K562 (cell line): ENCODE results near the gene ELOVL1. TPM values are rescaled to one million over a fixed set of nuclear protein-coding genes. Genes with fewer than 3 reads are reported as not detected.

ENCODE experiments used
- ADNP ChIP-seq: fragments of 200-800 bp; sonication (Bioruptor generic); IDR thresholded peaks from 2 replicates; pipeline ENCODE4 v1.6.1; 2016; ENCODE audit warnings: missing genetic modification characterization, missing compliant biosample characterization
- BHLHE40 ChIP-seq: IDR thresholded peaks from 2 replicates; pipeline ENCODE4 v1.6.1; 2011; ENCODE audit warnings: low read length, improper control_type of control experiment
- ILK ChIP-seq: fragments of 450-650 bp; IDR thresholded peaks from 2 replicates; pipeline ENCODE4 v1.6.1; 2016; ENCODE audit warnings: missing genetic modification characterization, low read depth, mild to moderate bottlenecking, missing compliant biosample characterization, moderate library complexity, borderline replicate concordance
- LEF1 ChIP-seq: fragments of 450-650 bp; IDR thresholded peaks from 2 replicates; pipeline ENCODE4 v1.6.1; 2016; ENCODE audit warnings: mild to moderate bottlenecking
- POLR2B ChIP-seq: fragments of 450-650 bp; IDR thresholded peaks from 2 replicates; pipeline ENCODE4 v1.6.1; 2018; ENCODE audit warnings: low read depth; ENCODE audit not compliant: partially characterized antibody
- ZBTB33 ChIP-seq: sonication (generic); formaldehyde crosslinking; IDR thresholded peaks from 2 replicates; pipeline ENCODE4 v1.8.1; 2023; ENCODE audit warnings: mild to moderate bottlenecking, missing genetic modification reagents
- polyA plus RNA-seq, 8 experiments: library from polyadenylated mRNA; depleted of rRNA in 4 of 8; stranded (reverse) in 5 of 8; unstranded in 3 of 8; fragments of >200 nt; fragmentation: Nextera tagmentation in 2 of 8; fragmentation: Illumina TruSeq in 1 of 8; extraction: Ambion mirVana in 2 of 8; extraction: Trizol in 1 of 8; gene quantifications; 2 replicates each; pipeline versions ENCODE4 v1.2.1 to v1.2.3, GENCODE V29; 2011 to 2014; ENCODE audit warnings: inconsistent platforms in 1 of 8, missing spikeins in 1 of 8
- total RNA-seq, 7 experiments: library from RNA; depleted of rRNA in 6 of 7; stranded (reverse); fragments of >200 nt in 6 of 7; fragmentation: Illumina TruSeq in 2 of 7; extraction: Trizol in 2 of 7; gene quantifications; 2 replicates each; pipeline versions ENCODE4 v1.2.1 to v1.2.3, GENCODE V29; 2011 to 2021; ENCODE audit warnings: low replicate concordance in 1 of 7
- TF ChIP-seq, protein P1 (sequence below), 2 experiments: IDR thresholded peaks; 2 replicates each; pipeline ENCODE4 v1.6.1; 2012; ENCODE audit warnings: improper control_type of control experiment in 2 of 2, low read depth in 2 of 2, low read length in 2 of 2, borderline replicate concordance in 1 of 2

The ELOVL1 gene
- total and polyA plus RNA-seq, 9 of the 15 experiments (the other 6 are each of a cell fraction or from before 2014, with no cell fraction given): 51.0 to 157 (median 70.3) TPM

- no peak for TF ChIP-seq ZBTB33 (CRISPR knock-in tag)
- TF ChIP-seq ADNP (tag): no peak
- TF ChIP-seq POLR2B: no peak
- TF ChIP-seq, protein P1, sequence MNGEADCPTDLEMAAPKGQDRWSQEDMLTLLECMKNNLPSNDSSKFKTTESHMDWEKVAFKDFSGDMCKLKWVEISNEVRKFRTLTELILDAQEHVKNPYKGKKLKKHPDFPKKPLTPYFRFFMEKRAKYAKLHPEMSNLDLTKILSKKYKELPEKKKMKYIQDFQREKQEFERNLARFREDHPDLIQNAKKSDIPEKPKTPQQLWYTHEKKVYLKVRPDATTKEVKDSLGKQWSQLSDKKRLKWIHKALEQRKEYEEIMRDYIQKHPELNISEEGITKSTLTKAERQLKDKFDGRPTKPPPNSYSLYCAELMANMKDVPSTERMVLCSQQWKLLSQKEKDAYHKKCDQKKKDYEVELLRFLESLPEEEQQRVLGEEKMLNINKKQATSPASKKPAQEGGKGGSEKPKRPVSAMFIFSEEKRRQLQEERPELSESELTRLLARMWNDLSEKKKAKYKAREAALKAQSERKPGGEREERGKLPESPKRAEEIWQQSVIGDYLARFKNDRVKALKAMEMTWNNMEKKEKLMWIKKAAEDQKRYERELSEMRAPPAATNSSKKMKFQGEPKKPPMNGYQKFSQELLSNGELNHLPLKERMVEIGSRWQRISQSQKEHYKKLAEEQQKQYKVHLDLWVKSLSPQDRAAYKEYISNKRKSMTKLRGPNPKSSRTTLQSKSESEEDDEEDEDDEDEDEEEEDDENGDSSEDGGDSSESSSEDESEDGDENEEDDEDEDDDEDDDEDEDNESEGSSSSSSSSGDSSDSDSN (IDR thresholded peaks at IDR 0.05; ENCODE audit: borderline replicate concordance in 1 of 2, low read depth in 2 of 2, low read length in 2 of 2): no peak
- TF ChIP-seq LEF1: peak; percentile 36; the same call in 1 of the 2 replicates
- peak; percentile 55; the same call in 1 of the 2 replicates for TF ChIP-seq BHLHE40
- TF ChIP-seq ILK (tag): no peak
These were observed 22.7 kb downstream of the ELOVL1 start (continued) for GRCh38 chr1:43345120-43345519.
